Measurements from ENCODE around the gene RNF220.

GRCh38 chr1:44650159-44650831 lies 245.2 kb downstream of the RNF220 start:
- TF ChIP-seq CTCF (IDR thresholded peaks at IDR 0.05): no peak
- no peak for TF ChIP-seq POLR2A (IDR thresholded peaks at IDR 0.05)
